Smooth muscle cell (in vitro differentiated cells): ENCODE data around the gene SHANK2. TPM values are rescaled to one million over a fixed set of nuclear protein-coding genes. Genes with fewer than 3 reads are reported as not detected.

ENCODE experiments used
- DNase-seq: peaks from one replicate; lab custom pipeline; 2025; ENCODE audit not compliant: unreplicated experiment; lab: John Stamatoyannopoulos, UW
- H2AFZ ChIP-seq: fragments of 200-600 bp; sonication (generic); 2 replicates; pipeline ENCODE4 v1.6.0; 2016; ENCODE audit warnings: antibody characterized with exemption, low read depth, mild to moderate bottlenecking
- H3F3A ChIP-seq: fragments of 200-600 bp; sonication (generic); 2 replicates; pipeline ENCODE4 v1.6.0; 2017; ENCODE audit warnings: antibody characterized with exemption, low read depth
- H3K27ac ChIP-seq: fragments of 200-600 bp; sonication (generic); 2 replicates; pipeline ENCODE4 v1.5.1; 2016; ENCODE audit warnings: low read depth, mild to moderate bottlenecking
- H3K27me3 ChIP-seq: fragments of 200-600 bp; sonication (generic); 2 replicates; pipeline ENCODE4 v1.6.1; 2016; ENCODE audit warnings: low read depth, mild to moderate bottlenecking
- H3K36me3 ChIP-seq: fragments of 200-600 bp; sonication (generic); 2 replicates; pipeline ENCODE4 v1.5.1; 2016; ENCODE audit warnings: low read depth
- H3K4me1 ChIP-seq: fragments of 200-600 bp; sonication (generic); 2 replicates; pipeline ENCODE4 v1.5.1; 2016; ENCODE audit warnings: low read depth
- H3K4me2 ChIP-seq: fragments of 200-600 bp; sonication (generic); 2 replicates; pipeline ENCODE4 v1.6.0; 2016; ENCODE audit warnings: mild to moderate bottlenecking
- H3K4me3 ChIP-seq: fragments of 200-600 bp; sonication (generic); 2 replicates; pipeline ENCODE4 v1.5.1; 2016; ENCODE audit warnings: mild to moderate bottlenecking
- H3K79me2 ChIP-seq: fragments of 200-600 bp; sonication (generic); 2 replicates; pipeline ENCODE4 v1.6.0; 2016; ENCODE audit warnings: low read depth, mild to moderate bottlenecking
- H3K9ac ChIP-seq: fragments of 200-600 bp; sonication (generic); 2 replicates; pipeline ENCODE4 v1.6.0; 2016; ENCODE audit warnings: low read depth
- H3K9me3 ChIP-seq: fragments of 200-600 bp; sonication (generic); replicated peaks from 2 replicates; pipeline ENCODE4 v1.5.1; 2016; ENCODE audit warnings: low read depth
- H4K20me1 ChIP-seq: fragments of 200-600 bp; sonication (generic); 2 replicates; pipeline ENCODE4 v1.6.0; 2016; ENCODE audit warnings: low read depth
- WGBS: methylation state at CpG from one replicate; pipeline ENCODE4 v1.1.7; 2016; ENCODE audit warnings: low lambda C conversion rate; 5-methylcytosine and 5-hydroxymethylcytosine counted together
- polyA plus RNA-seq: library from polyadenylated mRNA; unstranded; fragments of >200 nt; fragmentation: Nextera tagmentation; extraction: Ambion mirVana; gene quantifications from 2 replicates; pipeline ENCODE4 v1.2.1, GENCODE V29; 2016
- total RNA-seq: library from RNA; depleted of rRNA; stranded (reverse); fragments of >200 nt; gene quantifications from 2 replicates; pipeline ENCODE4 v1.2.3, GENCODE V29; 2014
- TF ChIP-seq, protein P1 (sequence below): fragments of 200-600 bp; sonication (generic); IDR thresholded peaks from 2 replicates; pipeline ENCODE4 v1.5.1; 2017; ENCODE audit warnings: borderline replicate concordance, mild to moderate bottlenecking, antibody characterized with exemption; ENCODE audit not compliant: insufficient read depth, poor library complexity, severe bottlenecking

Gene SHANK2
- total and polyA plus RNA-seq, 2 experiments from 2014 or later = 1.5 to 9.9 TPM

DNA sequence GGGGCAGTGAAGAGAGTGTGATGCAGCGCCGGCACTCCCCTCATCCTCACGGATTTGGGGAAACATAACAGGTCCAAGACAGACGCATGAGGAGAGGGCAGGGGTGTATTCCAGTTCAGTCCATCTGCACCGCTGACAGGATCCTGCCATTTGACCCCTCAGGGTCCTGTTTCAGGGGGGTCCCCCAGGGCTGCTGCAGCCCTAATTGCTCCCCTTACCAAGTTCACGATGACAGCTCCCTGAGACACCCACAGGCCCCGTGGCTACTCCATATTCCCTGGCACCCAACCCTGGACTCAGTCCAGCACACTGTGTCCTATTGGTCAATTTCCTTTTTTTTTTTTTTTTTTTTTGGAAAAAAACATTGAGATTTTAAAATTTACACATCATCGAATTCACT lies 41.5 kb downstream of the SHANK2 start:
- peaks cover 8% of the 10 kb centered on the region for H3K27me3 ChIP-seq
- H3K79me2 ChIP-seq = no peaks in the 10 kb centered on the region
- no peak overlapping the region for H3K4me2 ChIP-seq
- H4K20me1 ChIP-seq = no peaks in the 10 kb centered on the region
- no peak overlapping the region for H3K4me3 ChIP-seq
- no peaks in the 10 kb centered on the region for H3K36me3 ChIP-seq
- no peak for DNase-seq
- no peak overlapping the region for H3K27ac ChIP-seq
- 95% methylated on average over 8 of the region's 8 CpGs for WGBS
- H3K4me1 ChIP-seq = peaks cover 7% of the 10 kb centered on the region
- H3K9ac ChIP-seq = no peak overlapping the region
- H3F3A ChIP-seq = no peaks in the 10 kb centered on the region
- no peaks in the 10 kb centered on the region for H3K9me3 ChIP-seq
- H2AFZ ChIP-seq = no peak overlapping the region
- TF ChIP-seq, protein P1, sequence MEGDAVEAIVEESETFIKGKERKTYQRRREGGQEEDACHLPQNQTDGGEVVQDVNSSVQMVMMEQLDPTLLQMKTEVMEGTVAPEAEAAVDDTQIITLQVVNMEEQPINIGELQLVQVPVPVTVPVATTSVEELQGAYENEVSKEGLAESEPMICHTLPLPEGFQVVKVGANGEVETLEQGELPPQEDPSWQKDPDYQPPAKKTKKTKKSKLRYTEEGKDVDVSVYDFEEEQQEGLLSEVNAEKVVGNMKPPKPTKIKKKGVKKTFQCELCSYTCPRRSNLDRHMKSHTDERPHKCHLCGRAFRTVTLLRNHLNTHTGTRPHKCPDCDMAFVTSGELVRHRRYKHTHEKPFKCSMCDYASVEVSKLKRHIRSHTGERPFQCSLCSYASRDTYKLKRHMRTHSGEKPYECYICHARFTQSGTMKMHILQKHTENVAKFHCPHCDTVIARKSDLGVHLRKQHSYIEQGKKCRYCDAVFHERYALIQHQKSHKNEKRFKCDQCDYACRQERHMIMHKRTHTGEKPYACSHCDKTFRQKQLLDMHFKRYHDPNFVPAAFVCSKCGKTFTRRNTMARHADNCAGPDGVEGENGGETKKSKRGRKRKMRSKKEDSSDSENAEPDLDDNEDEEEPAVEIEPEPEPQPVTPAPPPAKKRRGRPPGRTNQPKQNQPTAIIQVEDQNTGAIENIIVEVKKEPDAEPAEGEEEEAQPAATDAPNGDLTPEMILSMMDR = no peak

DNA sequence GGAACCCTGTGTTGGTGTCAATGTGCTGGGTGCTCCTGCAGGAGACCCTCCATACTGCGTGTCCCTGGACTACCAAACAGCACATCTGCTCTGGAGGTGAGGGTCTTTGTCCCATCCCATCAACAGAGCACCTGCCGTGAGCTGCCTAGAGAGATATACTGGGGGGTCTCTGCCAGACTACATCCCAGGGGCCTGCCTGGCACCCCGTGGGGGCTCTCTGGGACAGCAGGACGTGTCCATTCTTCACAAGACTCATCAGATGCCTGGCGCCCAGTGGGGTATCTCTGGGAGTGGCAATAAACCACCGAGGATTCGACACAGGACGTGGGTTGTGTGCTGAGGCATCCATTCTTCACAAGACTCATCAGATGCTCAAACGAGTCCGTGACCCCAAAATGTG lies 42.7 kb downstream of the SHANK2 start:
- WGBS = 96% methylated on average over 10 of the region's 10 CpGs
- no peak for DNase-seq
- Histone ChIP-seq H4K20me1 (no peaks in the 10 kb centered on the region), H3K27me3 (peaks cover 8% of the 10 kb centered on the region), H3K4me2 (no peak overlapping the region), H2AFZ (no peak overlapping the region), H3K27ac (no peak overlapping the region), H3F3A (no peaks in the 10 kb centered on the region), H3K9ac (no peak overlapping the region), H3K36me3 (no peaks in the 10 kb centered on the region), H3K4me3 (no peak overlapping the region), H3K79me2 (no peaks in the 10 kb centered on the region), H3K9me3 (no peaks in the 10 kb centered on the region), H3K4me1 (peaks cover 8% of the 10 kb centered on the region)
- TF ChIP-seq, protein P1 = no peak

DNA sequence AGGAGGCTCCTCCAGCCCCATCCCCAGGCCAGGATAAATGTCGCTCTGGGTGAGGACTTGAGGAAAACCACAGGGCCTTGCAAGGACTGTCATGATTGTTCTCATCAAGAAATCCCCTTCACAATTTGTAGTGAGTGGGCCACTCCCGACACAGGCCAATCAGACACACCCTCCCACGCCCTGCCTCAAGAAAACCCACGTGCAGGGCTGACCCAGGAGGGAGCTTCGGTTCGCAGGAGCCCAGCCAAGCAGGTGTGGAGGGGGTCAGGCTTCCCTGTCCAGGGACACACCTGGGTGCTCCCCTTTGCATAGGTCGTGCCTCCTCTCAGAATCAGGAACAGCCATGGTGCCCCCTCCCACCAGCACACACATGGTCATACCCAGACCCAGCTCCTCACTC lies 43.2 kb downstream of the SHANK2 start:
- Histone ChIP-seq H3K4me2 (no peak overlapping the region), H3F3A (no peaks in the 10 kb centered on the region), H3K4me3 (no peak overlapping the region), H3K27me3 (peaks cover 8% of the 10 kb centered on the region), H2AFZ (no peak overlapping the region), H3K36me3 (no peaks in the 10 kb centered on the region), H3K4me1 (peaks cover 8% of the 10 kb centered on the region), H3K9me3 (no peaks in the 10 kb centered on the region), H4K20me1 (no peaks in the 10 kb centered on the region), H3K9ac (no peak overlapping the region), H3K27ac (no peak overlapping the region), H3K79me2 (no peaks in the 10 kb centered on the region)
- 91% methylated on average over 7 of the region's 7 CpGs for WGBS
- TF ChIP-seq, protein P1 = no peak
- DNase-seq = no peak

DNA sequence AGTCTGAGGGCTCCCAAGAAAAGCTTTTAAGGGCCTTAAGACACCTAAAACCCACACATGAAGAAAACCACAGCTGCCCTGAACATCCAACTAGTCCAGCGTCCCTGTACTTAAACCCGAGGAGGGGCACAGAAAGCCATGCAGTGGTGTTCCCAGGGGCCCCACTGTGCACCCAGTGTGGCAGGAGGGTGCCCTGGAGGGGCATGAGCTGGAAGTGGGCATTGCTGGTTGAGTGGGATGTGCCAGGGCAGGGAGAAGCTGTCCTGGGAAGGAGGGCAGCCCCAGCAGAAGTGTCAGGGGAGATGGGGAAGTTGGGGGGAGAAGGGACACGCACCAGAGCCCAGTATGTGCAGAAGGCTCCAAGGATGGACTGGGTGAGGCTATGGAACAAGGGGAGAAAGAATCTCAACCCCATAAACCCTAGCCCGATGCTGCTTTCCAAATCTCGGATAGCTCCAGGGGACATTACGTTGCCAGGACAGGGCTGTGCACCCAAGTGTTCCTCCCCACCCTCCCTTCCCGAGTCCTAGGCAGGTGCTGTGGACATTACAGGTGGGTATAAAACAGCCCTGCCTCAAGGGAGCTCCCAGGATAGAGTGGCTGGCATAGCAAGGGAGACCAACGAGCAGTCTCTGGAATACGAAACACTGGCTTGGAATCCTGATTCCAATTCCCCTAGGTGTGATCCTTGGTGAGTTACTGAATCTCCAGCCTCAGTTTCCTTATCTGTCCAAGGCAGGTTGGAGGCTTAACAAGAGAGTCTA lies 44.2 kb downstream of the SHANK2 start:
- no peak for DNase-seq
- TF ChIP-seq, protein P1 = no peak
- H4K20me1 ChIP-seq = no peaks in the 10 kb centered on the region
- peaks cover 8% of the 10 kb centered on the region for H3K4me1 ChIP-seq
- H3K4me2 ChIP-seq = no peak overlapping the region
- no peak overlapping the region for H3K4me3 ChIP-seq
- H3K79me2 ChIP-seq = no peaks in the 10 kb centered on the region
- no peak overlapping the region for H3K9ac ChIP-seq
- no peaks in the 10 kb centered on the region for H3K9me3 ChIP-seq
- peaks cover 8% of the 10 kb centered on the region for H3K27me3 ChIP-seq
- no peaks in the 10 kb centered on the region for H3F3A ChIP-seq
- H2AFZ ChIP-seq = no peak overlapping the region
- H3K27ac ChIP-seq = no peak overlapping the region
- WGBS = 94% methylated on average over 5 of the region's 9 CpGs
- no peaks in the 10 kb centered on the region for H3K36me3 ChIP-seq
